Measurements from ENCODE around the gene TRIM50.

Gene TRIM50

DNA sequence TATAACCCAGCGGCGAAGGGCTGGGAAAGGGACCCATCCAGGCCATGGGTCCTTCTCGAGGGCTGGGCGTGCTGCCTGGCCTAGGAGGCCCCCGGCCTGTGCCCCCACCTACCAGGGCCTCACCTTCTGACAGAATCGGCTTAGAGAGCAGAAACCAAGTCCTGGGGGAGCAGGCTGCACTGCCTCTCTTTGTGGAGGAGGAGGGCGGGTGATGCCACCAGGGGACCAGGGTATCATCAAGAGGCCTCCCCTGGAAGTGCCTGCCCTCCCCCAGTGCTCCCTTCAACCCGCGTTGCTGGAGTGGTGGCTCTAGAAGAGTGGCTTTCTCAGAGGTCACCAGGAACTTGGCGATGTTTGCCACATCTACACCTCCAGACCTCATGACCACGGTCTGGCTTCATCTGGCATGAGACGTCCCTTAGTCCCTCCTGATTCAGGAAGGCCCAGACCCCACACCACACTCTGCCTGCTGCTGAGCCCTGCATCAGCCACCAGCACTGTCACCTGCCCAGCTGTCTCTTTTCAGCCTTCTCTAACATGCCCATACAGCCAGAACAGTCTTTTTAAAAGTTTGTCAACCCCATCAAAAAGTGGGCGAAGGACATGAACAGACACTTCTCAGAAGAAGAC, 32.0 kb upstream of the TRIM50 start:
- no peaks in the 10 kb centered on the region for H4K20me1 ChIP-seq (ENCODE audit: low read depth, low read length)
- H3K4me2 ChIP-seq (ENCODE audit: low read depth, low read length, poor library complexity, severe bottlenecking), result no peak overlapping the region
- H3K79me2 ChIP-seq (ENCODE audit: insufficient read depth, low read length), result no peaks in the 10 kb centered on the region
- no peak overlapping the region for H2AFZ ChIP-seq (ENCODE audit: low read depth, low read length, severe bottlenecking)
- no peaks in the 10 kb centered on the region for H3K9me3 ChIP-seq (ENCODE audit: insufficient read depth, low read length)
- H3K4me3 ChIP-seq (ENCODE audit: insufficient read depth, low read length, poor library complexity, severe bottlenecking), result no peak overlapping the region
- H3K9ac ChIP-seq (ENCODE audit: low read length), result no peak overlapping the region
- no peaks in the 10 kb centered on the region for H3K9me2 ChIP-seq (replicated peaks; ENCODE audit: insufficient read depth, low read length)
- no peaks in the 10 kb centered on the region for H3F3A ChIP-seq (ENCODE audit: insufficient read depth)
- TF ChIP-seq CTCF (IDR thresholded peaks at IDR 0.05; ENCODE audit: insufficient read depth, low read length, poor library complexity, severe bottlenecking) (no peak), EZH2phosphoT487 (conservative IDR thresholded peaks at IDR 0.05; ENCODE audit: low read length) (no peak)
- no peaks in the 10 kb centered on the region for H3K36me3 ChIP-seq (ENCODE audit: low read length)
- no peak overlapping the region for H3K27ac ChIP-seq (ENCODE audit: low read depth, low read length)
- H3K27me3 ChIP-seq (ENCODE audit: low read length), result no peaks in the 10 kb centered on the region

- H3K27ac ChIP-seq (ENCODE audit: low read depth, low read length), result no peak overlapping the region
- H2AFZ ChIP-seq (ENCODE audit: low read depth, low read length, severe bottlenecking), result no peak overlapping the region
- no peaks in the 10 kb centered on the region for H3K9me3 ChIP-seq (ENCODE audit: insufficient read depth, low read length)
- H3K9me2 ChIP-seq (replicated peaks; ENCODE audit: insufficient read depth, low read length), result no peaks in the 10 kb centered on the region
- no peak overlapping the region for H3K9ac ChIP-seq (ENCODE audit: low read length)
- H3K36me3 ChIP-seq (ENCODE audit: low read length), result no peaks in the 10 kb centered on the region
- H3K4me3 ChIP-seq (ENCODE audit: insufficient read depth, low read length, poor library complexity, severe bottlenecking), result no peak overlapping the region
- no peaks in the 10 kb centered on the region for H4K20me1 ChIP-seq (ENCODE audit: low read depth, low read length)
- no peak for TF ChIP-seq EZH2phosphoT487 (conservative IDR thresholded peaks at IDR 0.05; ENCODE audit: low read length)
- no peak for TF ChIP-seq CTCF (IDR thresholded peaks at IDR 0.05; ENCODE audit: insufficient read depth, low read length, poor library complexity, severe bottlenecking)
- no peak overlapping the region for H3K4me2 ChIP-seq (ENCODE audit: low read depth, low read length, poor library complexity, severe bottlenecking)
- H3K27me3 ChIP-seq (ENCODE audit: low read length), result no peaks in the 10 kb centered on the region
- no peaks in the 10 kb centered on the region for H3K79me2 ChIP-seq (ENCODE audit: insufficient read depth, low read length)
- H3F3A ChIP-seq (ENCODE audit: insufficient read depth), result no peaks in the 10 kb centered on the region
Observed at GRCh38 chr7:73359306-73359705, 31.4 kb upstream of the TRIM50 start.

GRCh38 chr7:73358590-73359275, 30.9 kb upstream of the TRIM50 start:
- Histone ChIP-seq H3K9me2 (replicated peaks; ENCODE audit: insufficient read depth, low read length) (no peaks in the 10 kb centered on the region), H3K9me3 (ENCODE audit: insufficient read depth, low read length) (no peaks in the 10 kb centered on the region), H3K4me2 (ENCODE audit: low read depth, low read length, poor library complexity, severe bottlenecking) (no peak overlapping the region), H3K27ac (ENCODE audit: low read depth, low read length) (no peak overlapping the region), H3K79me2 (ENCODE audit: insufficient read depth, low read length) (no peaks in the 10 kb centered on the region), H3K27me3 (ENCODE audit: low read length) (no peaks in the 10 kb centered on the region), H2AFZ (ENCODE audit: low read depth, low read length, severe bottlenecking) (no peak overlapping the region), H3F3A (ENCODE audit: insufficient read depth) (no peaks in the 10 kb centered on the region), H3K9ac (ENCODE audit: low read length) (no peak overlapping the region), H4K20me1 (ENCODE audit: low read depth, low read length) (no peaks in the 10 kb centered on the region), H3K36me3 (ENCODE audit: low read length) (no peaks in the 10 kb centered on the region), H3K4me3 (ENCODE audit: insufficient read depth, low read length, poor library complexity, severe bottlenecking) (no peak overlapping the region)
- TF ChIP-seq CTCF (IDR thresholded peaks at IDR 0.05; ENCODE audit: insufficient read depth, low read length, poor library complexity, severe bottlenecking) (no peak), EZH2phosphoT487 (conservative IDR thresholded peaks at IDR 0.05; ENCODE audit: low read length) (0 out of 2 replicates have a peak, but pooled peaks have one; percentile 57)

All from SU-DHL-6 (cell line).